Subcutaneous adipose tissue (tissue), 4 donors: ENCODE results near the gene COQ3. TPM values are rescaled to one million over a fixed set of nuclear protein-coding genes. Genes with fewer than 3 reads are reported as not detected.

Experiments used
- CTCF ChIP-seq: fragments of 450-650 bp; IDR thresholded peaks from one replicate; pipeline ENCODE4 v1.5.1; 2016; ENCODE audit warnings: low read depth, mild to moderate bottlenecking, control low read depth, antibody characterized with exemption, moderate library complexity
- total RNA-seq, 4 donors: library from RNA; depleted of rRNA; stranded (reverse); fragments of >200 nt; gene quantifications; one replicate each; pipeline ENCODE4 v1.1.0, GENCODE V29; 2016

The COQ3 gene
- total RNA-seq, 4 donors from 2014 or later, result 2.4 to 10.2 (median 2.8) TPM

DNA sequence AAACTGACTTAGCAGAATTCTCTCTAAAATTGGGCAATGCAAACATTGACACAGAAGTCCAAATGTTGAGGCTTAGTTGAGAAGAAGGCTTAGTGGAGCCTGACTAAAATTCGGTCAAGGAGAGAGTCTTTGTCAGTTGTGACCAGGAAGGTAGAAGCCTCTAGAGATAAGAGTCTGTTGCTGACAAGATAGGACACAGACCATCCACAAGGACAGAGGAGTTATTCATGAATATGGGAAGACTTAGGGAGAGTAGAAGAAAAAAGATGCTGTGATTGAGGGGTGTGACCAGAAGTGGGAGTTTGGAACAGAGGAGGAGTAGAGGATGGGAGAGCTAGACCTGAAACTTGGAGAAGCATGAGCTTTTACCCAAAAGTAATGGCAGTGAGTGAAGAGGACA lies 37.4 kb downstream of the COQ3 start:
- no peak for TF ChIP-seq CTCF

DNA sequence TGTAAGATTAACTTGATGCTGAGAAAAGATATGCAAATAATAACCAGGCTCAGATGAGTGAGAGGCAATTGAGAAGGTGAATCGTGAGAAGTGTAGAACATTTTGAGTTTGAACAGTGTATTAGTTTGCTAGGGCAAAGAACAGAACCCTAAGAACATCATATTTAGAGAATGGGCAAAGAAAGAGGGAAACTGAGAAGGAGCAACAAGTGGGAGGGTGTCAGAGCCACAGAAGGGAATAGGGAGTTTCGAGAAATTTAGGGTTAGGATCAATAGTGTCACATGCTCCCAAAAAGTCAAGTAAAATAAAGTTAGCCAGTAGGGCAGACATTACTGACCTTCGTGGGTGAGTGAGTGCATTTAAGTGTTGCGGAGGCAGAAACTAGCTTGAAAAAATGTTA lies 39.0 kb downstream of the COQ3 start:
- no peak for TF ChIP-seq CTCF

DNA sequence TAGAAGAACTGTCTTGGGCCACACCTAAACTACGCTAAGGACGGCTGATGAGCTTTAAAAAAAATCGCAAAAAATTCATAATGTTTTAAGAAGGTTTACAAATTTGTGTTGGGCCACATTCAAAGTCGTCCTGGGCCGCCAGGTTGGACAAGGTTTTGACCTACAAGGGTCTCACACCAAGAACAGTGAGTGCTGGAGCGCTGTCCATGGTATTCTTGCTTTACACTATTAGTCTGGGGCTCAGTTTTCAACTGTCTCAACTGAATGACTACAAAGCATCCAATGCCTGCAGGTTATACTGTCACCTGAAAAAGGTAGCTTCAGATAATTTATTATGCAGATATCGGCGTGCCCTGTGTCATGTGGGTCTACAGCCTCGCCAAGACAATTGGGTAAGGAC lies 40.9 kb downstream of the COQ3 start:
- no peak for TF ChIP-seq CTCF

DNA sequence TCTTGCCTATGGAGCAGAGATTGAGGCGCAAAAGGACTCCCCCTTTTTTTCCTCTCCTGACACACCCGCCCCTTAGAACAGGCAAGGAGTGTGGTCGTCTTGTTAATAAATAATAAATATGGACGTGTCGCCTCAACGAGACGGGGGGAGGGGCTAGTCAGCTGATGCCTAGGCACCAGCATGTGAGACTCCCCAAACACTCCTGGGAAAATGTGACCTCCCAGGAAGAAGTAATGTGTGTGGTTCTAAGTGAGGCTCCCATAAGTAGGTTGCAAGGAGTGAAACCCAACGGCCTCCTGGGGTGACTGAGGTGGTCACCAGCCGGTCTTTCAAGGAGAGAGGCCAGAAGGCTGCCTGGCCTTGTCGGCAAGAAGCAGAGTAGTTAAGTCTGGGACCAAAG lies 43.4 kb downstream of the COQ3 start:
- no peak for TF ChIP-seq CTCF

GRCh38 chr6:99349171-99350141 lies 44.5 kb downstream of the COQ3 start, which contains the start of gene FAXC:
Gene FAXC (minus strand): TSS chr6:99349674. CDS start chr6:99349372, 302 bp downstream.
- TF ChIP-seq CTCF, result no peak

DNA sequence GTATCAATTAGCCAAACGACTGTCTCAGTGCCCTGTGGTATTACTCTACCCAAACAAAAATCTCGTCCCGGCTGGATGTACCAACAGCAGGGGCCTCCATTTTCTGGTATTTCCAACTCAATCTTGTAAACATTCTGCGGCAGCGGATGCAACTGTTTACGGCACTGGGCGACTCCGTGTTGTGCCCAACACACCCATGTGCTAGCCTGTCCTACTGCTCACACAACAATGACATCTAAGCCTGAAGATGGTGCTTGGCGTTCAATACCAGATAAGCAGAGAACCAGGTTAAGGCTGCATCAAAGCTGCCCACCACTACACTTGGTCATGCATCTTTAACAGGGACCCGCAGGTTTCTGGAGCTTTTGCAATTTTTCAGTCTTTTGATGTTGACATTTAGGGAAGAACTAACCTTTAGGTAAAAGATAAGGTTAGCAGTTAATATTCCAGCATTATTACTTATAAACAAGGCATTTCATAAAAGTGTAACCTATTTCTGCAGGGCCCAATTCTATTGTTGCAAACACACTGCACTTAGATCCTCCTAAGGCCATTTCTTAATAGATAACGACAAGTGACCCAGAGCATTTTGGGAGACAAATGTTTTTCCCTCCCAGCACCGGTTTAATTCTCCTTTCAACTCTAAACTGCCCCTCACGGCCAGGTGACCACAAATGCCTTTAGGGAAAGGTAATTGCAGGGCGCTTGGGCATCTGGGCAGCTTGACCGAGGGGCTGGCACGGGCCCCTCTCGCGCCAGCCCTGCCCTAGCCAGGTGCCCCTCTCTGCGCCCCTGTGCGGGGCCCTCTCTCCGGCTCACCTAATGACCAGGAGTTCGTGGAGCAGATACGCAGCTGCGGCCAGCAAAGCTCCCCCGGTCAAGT lies 45.5 kb downstream of the COQ3 start:
- TF ChIP-seq CTCF, result no peak

DNA sequence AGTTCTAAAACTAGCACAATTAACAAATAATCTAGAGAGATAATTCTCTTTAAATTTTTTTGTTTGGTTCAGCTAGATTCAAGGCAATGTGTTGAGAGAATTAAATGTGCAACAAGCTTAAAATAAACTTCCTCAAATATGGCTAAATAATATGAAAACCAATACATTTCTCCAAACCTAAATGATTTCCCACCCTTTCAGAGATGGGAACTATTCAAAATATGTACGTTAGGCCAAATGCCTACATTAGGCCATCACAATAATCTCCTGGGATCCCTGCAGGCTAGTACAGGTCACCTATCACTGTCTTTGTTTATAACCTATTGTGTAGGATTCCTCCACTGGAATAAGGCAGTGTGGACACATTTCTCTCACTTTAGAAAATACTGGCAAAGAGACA lies 46.2 kb downstream of the COQ3 start:
- no peak for TF ChIP-seq CTCF
